ENCODE data around the gene NAA80.

GRCh38 chr3:50299929-50300680 is 900 bp upstream of the NAA80 start:
- TF ChIP-seq CTCF (IDR thresholded peaks at IDR 0.05) (no peak), POLR2A (IDR thresholded peaks at IDR 0.05) (no peak)

Measured in body of pancreas (tissue), 4 donors.